Left ventricle myocardium inferior (tissue), 1 donor: ENCODE measurements around the gene PGP. TPM values are rescaled to one million over a fixed set of nuclear protein-coding genes. Genes with fewer than 3 reads are reported as not detected.

Experiments
- DNase-seq: peaks from one replicate; pipeline ENCODE4 v3.0.0-alpha.2; 2020
- H3K27ac ChIP-seq: fragments of 200-600 bp; replicated peaks from 2 replicates; pipeline ENCODE4 v1.8.0; 2021
- H3K27me3 ChIP-seq: fragments of 200-600 bp; 2 replicates; pipeline ENCODE4 v1.8.0; 2021; ENCODE audit warnings: low read depth
- H3K36me3 ChIP-seq: fragments of 200-600 bp; 2 replicates; pipeline ENCODE4 v1.8.0; 2021
- H3K4me1 ChIP-seq: fragments of 200-600 bp; 2 replicates; pipeline ENCODE4 v1.8.0; 2021
- H3K4me3 ChIP-seq: fragments of 200-600 bp; 2 replicates; pipeline ENCODE4 v1.8.0; 2021; ENCODE audit warnings: mild to moderate bottlenecking, moderate library complexity
- H3K9me3 ChIP-seq: fragments of 200-600 bp; replicated peaks from 2 replicates; pipeline ENCODE4 v1.8.0; 2021
- CTCF ChIP-seq: fragments of 200-600 bp; IDR thresholded peaks from 2 replicates; pipeline ENCODE4 v1.8.0; 2021; ENCODE audit warnings: antibody characterized with exemption, mild to moderate bottlenecking, borderline replicate concordance
- intact Hi-C: fragments of 100-400 bp; cut with micrococcal nuclease; formaldehyde crosslinking; loops from one replicate; pipeline ENCODE4 v1.11.0; 2022
- total RNA-seq: library from RNA; stranded (reverse); fragmentation: NEBNext Ultra II Directional; extraction: Animal tissue kit (Norgen Biotek cat#: 25700); gene quantifications from one replicate; pipeline ENCODE4 v1.2.1, GENCODE V29; 2021
- donor health status: DM: no; HTN: yes; CAD: no; lungs with severe emphysema.

Gene PGP
- total RNA-seq, 1 donor from 2014 or later: 34.1 TPM

- no peak for DNase-seq
- intact Hi-C loops: no loop called here
- no peak for TF ChIP-seq CTCF
- H3K27ac ChIP-seq: no peak overlapping the region
- H3K4me3 ChIP-seq: no peak overlapping the region
- peaks cover 73% of the 10 kb centered on the region for H3K36me3 ChIP-seq
- peaks cover 26% of the 10 kb centered on the region for H3K4me1 ChIP-seq
- peaks cover 23% of the 10 kb centered on the region for H3K27me3 ChIP-seq
- H3K9me3 ChIP-seq: no peaks in the 10 kb centered on the region
Measured at GRCh38 chr16:2233046-2233775, 18.6 kb upstream of the PGP start.

- H3K27me3 ChIP-seq: peaks cover 18% of the 10 kb centered on the region
- no peak overlapping the region for H3K27ac ChIP-seq
- DNase-seq: no peak
- H3K9me3 ChIP-seq: no peaks in the 10 kb centered on the region
- intact Hi-C loops: no loop called here
- peaks cover 78% of the 10 kb centered on the region for H3K36me3 ChIP-seq
- no peak overlapping the region for H3K4me3 ChIP-seq
- peaks cover 17% of the 10 kb centered on the region for H3K4me1 ChIP-seq
- no peak for TF ChIP-seq CTCF
Measured at GRCh38 chr16:2232094-2232990, 17.7 kb upstream of the PGP start.

GRCh38 chr16:2231016-2231931 is 16.6 kb upstream of the PGP start:
- TF ChIP-seq CTCF: no peak
- Histone ChIP-seq H3K4me1 (peaks cover 16% of the 10 kb centered on the region), H3K9me3 (no peaks in the 10 kb centered on the region), H3K27me3 (peaks cover 8% of the 10 kb centered on the region), H3K27ac (no peak overlapping the region), H3K4me3 (no peak overlapping the region), H3K36me3 (peaks cover 86% of the 10 kb centered on the region)
- DNase-seq: no peak
- intact Hi-C loops: no loop called here

- no peak overlapping the region for H3K4me3 ChIP-seq
- no peaks in the 10 kb centered on the region for H3K9me3 ChIP-seq
- DNase-seq: no peak
- intact Hi-C loops: no loop called here
- TF ChIP-seq CTCF: no peak
- H3K4me1 ChIP-seq: peaks cover 20% of the 10 kb centered on the region
- H3K36me3 ChIP-seq: peaks cover 80% of the 10 kb centered on the region
- peaks cover 1% of the 10 kb centered on the region for H3K27me3 ChIP-seq
- no peak overlapping the region for H3K27ac ChIP-seq
Measured at GRCh38 chr16:2230376-2230775, 15.7 kb upstream of the PGP start.

- H3K27ac ChIP-seq: no peak overlapping the region
- H3K4me3 ChIP-seq: no peak overlapping the region
- no peak for DNase-seq
- peaks cover 74% of the 10 kb centered on the region for H3K36me3 ChIP-seq
- H3K27me3 ChIP-seq: no peaks in the 10 kb centered on the region
- intact Hi-C loops: no loop called here
- no peak for TF ChIP-seq CTCF
- peaks cover 26% of the 10 kb centered on the region for H3K4me1 ChIP-seq
- no peaks in the 10 kb centered on the region for H3K9me3 ChIP-seq
Measured at GRCh38 chr16:2229632-2230250, 15.1 kb upstream of the PGP start.
